OCI-LY1 (cell line): ENCODE measurements around the gene AP1B1.

Experiments used
- H2AFZ ChIP-seq: fragments of 200-600 bp; sonication (generic), shearing (Covaris generic); 2 replicates; pipeline ENCODE4 v1.6.0; 2014; ENCODE audit warnings: antibody characterized with exemption, mild to moderate bottlenecking, low read length
- H3F3A ChIP-seq: fragments of 200-600 bp; sonication (generic), shearing (Covaris generic); 2 replicates; pipeline ENCODE4 v1.6.0; 2014; ENCODE audit warnings: mild to moderate bottlenecking, antibody characterized with exemption, low read length, moderate library complexity; ENCODE audit not compliant: insufficient read depth
- H3K27ac ChIP-seq: fragments of 200-600 bp; sonication (generic); 2 replicates; pipeline ENCODE4 v1.5.1; 2014; ENCODE audit warnings: low read length, mixed run types, mild to moderate bottlenecking, low read depth; ENCODE audit not compliant: poor library complexity, severe bottlenecking
- H3K27me3 ChIP-seq: fragments of 200-600 bp; sonication (generic); 2 replicates; pipeline ENCODE4 v1.6.0; 2014; ENCODE audit warnings: antibody characterized with exemption, mild to moderate bottlenecking, low read length, moderate library complexity; ENCODE audit not compliant: insufficient read depth
- H3K36me3 ChIP-seq: fragments of 200-600 bp; sonication (generic); 2 replicates; pipeline ENCODE4 v1.6.1; 2014; ENCODE audit warnings: mild to moderate bottlenecking, antibody characterized with exemption, low read length, moderate library complexity, mixed read lengths; ENCODE audit not compliant: insufficient read depth
- H3K4me1 ChIP-seq: fragments of 200-600 bp; sonication (generic); 2 replicates; pipeline ENCODE4 v1.5.1; 2014; ENCODE audit warnings: mild to moderate bottlenecking, low read length, moderate library complexity; ENCODE audit not compliant: insufficient read depth, severe bottlenecking
- H3K4me2 ChIP-seq: fragments of 200-600 bp; sonication (generic), shearing (Covaris generic); 2 replicates; pipeline ENCODE4 v1.6.1; 2014; ENCODE audit warnings: low read length
- H3K4me3 ChIP-seq: fragments of 200-600 bp; sonication (generic); 2 replicates; pipeline ENCODE4 v1.5.1; 2014; ENCODE audit warnings: low read length, low read depth, mild to moderate bottlenecking, mixed read lengths; ENCODE audit not compliant: poor library complexity, severe bottlenecking
- H3K79me2 ChIP-seq: fragments of 200-600 bp; shearing (Covaris generic); 2 replicates; pipeline ENCODE4 v1.6.1; 2016; ENCODE audit warnings: mixed run types, low read length, mixed read lengths; ENCODE audit not compliant: insufficient read depth
- H3K9ac ChIP-seq: fragments of 200-600 bp; sonication (generic), shearing (Covaris generic); 2 replicates; pipeline ENCODE4 v1.6.1; 2014; ENCODE audit warnings: mild to moderate bottlenecking, low read length, mixed read lengths
- H3K9me2 ChIP-seq: fragments of 200-600 bp; sonication (generic), shearing (Covaris generic); 2 replicates; pipeline ENCODE4 v1.6.1; 2014; ENCODE audit warnings: low read depth, mild to moderate bottlenecking, low read length, mixed read lengths
- H3K9me3 ChIP-seq: fragments of 200-600 bp; shearing (Covaris generic); 2 replicates; pipeline ENCODE4 v1.6.1; 2014; ENCODE audit warnings: low read length, mixed read lengths
- H4K20me1 ChIP-seq: fragments of 200-600 bp; sonication (generic), shearing (Covaris generic); 2 replicates; pipeline ENCODE4 v1.6.0; 2016; ENCODE audit warnings: mild to moderate bottlenecking, low read length; ENCODE audit not compliant: insufficient read depth
- EZH2 ChIP-seq: fragments of 200-600 bp; sonication (generic), shearing (Covaris generic); IDR thresholded peaks from 2 replicates; pipeline ENCODE4 v1.8.0; 2017; ENCODE audit warnings: borderline replicate concordance, mixed run types, mild to moderate bottlenecking, antibody characterized with exemption, low read length, moderate library complexity, mixed read lengths
- TF ChIP-seq, protein P1 (sequence below): fragments of 200-600 bp; sonication (generic), shearing (Covaris generic); IDR thresholded peaks from 2 replicates; pipeline ENCODE4 v1.5.1; 2017; ENCODE audit warnings: mild to moderate bottlenecking, antibody characterized with exemption, low read length, moderate library complexity, mixed read lengths

AP1B1 gene

DNA sequence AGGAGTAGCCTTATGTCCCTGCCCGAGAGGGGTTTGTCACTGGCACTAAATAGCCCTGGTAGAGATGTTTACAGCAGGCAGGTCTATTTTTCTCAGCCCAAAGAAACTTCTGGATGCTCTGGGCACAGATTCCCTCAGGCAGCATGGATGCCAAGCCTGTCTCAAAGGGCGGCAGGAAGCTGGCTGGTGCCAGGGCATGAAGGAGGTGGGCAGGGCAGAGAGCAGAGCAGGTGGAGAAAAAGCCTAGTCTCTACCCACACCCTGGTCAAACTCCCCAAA lies 86.0 kb downstream of the AP1B1 start:
- Histone ChIP-seq H3F3A (no peaks in the 10 kb centered on the region), H3K79me2 (no peaks in the 10 kb centered on the region), H2AFZ (no peak overlapping the region), H3K9me2 (no peaks in the 10 kb centered on the region), H3K36me3 (peaks cover 39% of the 10 kb centered on the region), H4K20me1 (no peaks in the 10 kb centered on the region), H3K27me3 (peaks cover 8% of the 10 kb centered on the region; the same call in 1 of the 2 replicates), H3K9ac (no peak overlapping the region), H3K4me3 (no peak overlapping the region), H3K9me3 (no peaks in the 10 kb centered on the region), H3K27ac (no peak overlapping the region), H3K4me2 (no peak overlapping the region), H3K4me1 (peaks cover 8% of the 10 kb centered on the region)
- no peak for TF ChIP-seq EZH2
- TF ChIP-seq, protein P1, sequence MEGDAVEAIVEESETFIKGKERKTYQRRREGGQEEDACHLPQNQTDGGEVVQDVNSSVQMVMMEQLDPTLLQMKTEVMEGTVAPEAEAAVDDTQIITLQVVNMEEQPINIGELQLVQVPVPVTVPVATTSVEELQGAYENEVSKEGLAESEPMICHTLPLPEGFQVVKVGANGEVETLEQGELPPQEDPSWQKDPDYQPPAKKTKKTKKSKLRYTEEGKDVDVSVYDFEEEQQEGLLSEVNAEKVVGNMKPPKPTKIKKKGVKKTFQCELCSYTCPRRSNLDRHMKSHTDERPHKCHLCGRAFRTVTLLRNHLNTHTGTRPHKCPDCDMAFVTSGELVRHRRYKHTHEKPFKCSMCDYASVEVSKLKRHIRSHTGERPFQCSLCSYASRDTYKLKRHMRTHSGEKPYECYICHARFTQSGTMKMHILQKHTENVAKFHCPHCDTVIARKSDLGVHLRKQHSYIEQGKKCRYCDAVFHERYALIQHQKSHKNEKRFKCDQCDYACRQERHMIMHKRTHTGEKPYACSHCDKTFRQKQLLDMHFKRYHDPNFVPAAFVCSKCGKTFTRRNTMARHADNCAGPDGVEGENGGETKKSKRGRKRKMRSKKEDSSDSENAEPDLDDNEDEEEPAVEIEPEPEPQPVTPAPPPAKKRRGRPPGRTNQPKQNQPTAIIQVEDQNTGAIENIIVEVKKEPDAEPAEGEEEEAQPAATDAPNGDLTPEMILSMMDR: no peak

DNA sequence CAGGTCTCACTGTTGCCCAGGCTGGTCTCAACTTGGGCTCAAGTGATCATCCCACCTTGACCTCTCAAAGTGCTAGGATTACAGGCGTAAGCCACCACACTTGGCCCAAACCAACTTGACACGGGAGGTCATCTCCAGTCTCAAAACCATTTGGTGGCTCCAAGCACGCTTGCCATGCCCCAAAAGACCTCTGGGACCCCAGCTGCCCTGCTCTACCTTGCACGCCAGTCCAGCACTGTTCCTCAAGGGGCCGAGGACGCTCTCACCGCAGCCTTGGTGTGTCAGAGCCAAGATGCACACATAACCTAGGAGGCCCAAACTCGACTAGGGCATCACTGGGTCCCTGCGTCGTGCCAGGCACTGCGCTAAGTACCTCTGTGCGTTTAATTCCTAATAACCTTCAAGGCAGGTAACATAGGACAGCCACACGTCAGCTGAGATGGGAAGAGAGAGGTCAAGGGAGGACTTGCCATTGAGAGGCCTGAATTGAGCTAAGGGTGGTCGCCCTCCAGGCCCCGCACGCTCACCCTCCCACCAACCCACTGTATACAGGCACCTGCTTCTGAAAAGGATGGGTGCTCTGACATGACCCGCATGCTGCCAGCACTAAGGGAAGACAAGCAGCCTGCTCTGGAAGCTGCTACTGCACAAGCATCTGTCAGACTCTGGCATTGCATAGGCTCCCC lies 86.5 kb downstream of the AP1B1 start:
- Histone ChIP-seq H3K9me2 (no peaks in the 10 kb centered on the region), H3K27me3 (peaks cover 8% of the 10 kb centered on the region; the same call in 1 of the 2 replicates), H3K4me1 (peaks cover 8% of the 10 kb centered on the region), H2AFZ (no peak overlapping the region), H3K9me3 (no peaks in the 10 kb centered on the region), H3K4me2 (no peak overlapping the region), H3K4me3 (no peak overlapping the region), H3K9ac (no peak overlapping the region), H4K20me1 (no peaks in the 10 kb centered on the region), H3F3A (no peaks in the 10 kb centered on the region), H3K36me3 (peaks cover 44% of the 10 kb centered on the region), H3K27ac (no peak overlapping the region), H3K79me2 (no peaks in the 10 kb centered on the region)
- TF ChIP-seq EZH2: no peak
- TF ChIP-seq, protein P1: no peak

DNA sequence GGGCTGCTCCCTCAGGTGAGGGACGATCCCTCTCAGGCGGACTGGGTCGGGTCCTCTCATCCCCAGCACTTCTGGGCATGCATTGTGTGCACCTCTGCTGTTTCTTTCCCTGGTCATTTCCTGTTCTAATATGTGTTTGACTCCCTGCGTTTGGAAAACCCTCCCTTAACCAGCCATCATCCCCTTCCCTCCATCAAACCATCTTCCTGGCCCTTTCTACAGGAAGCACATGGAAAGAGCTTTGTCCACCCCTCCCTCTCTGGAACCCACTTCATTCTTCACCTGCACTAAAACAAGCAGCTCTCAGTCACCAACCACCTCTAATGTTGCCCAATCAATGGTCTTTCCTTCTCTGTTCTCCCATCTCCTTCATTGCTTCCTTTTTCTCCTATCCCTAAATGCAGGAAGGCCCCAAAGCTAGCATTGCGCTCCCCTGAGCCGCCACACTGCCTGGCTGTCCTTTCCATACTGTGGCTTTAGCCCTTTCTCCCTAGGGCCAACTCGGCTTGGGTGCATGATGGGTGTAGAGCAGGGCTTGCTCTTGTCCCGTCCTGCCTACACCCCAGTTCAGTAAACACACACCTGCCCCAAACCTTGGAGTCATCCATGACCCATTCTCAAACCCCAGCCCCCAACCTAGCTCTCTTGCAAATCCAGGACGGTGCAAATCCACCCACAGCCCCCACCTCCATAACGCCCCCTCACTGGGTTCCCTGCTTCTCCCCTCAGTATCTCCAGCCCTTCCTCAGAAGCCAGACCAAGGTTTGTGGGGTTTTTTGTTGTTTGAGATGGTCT lies 87.4 kb downstream of the AP1B1 start:
- no peak overlapping the region for H3K4me2 ChIP-seq
- H2AFZ ChIP-seq: no peak overlapping the region
- peaks cover 52% of the 10 kb centered on the region for H3K36me3 ChIP-seq
- no peaks in the 10 kb centered on the region for H3K79me2 ChIP-seq
- H3K4me3 ChIP-seq: no peak overlapping the region
- H3K9me2 ChIP-seq: no peaks in the 10 kb centered on the region
- no peak overlapping the region for H3K27ac ChIP-seq
- H3K9ac ChIP-seq: no peak overlapping the region
- no peak for TF ChIP-seq EZH2
- TF ChIP-seq, protein P1: no peak
- H3K9me3 ChIP-seq: no peaks in the 10 kb centered on the region
- H3K4me1 ChIP-seq: peaks cover 1% of the 10 kb centered on the region
- H3F3A ChIP-seq: no peaks in the 10 kb centered on the region
- H4K20me1 ChIP-seq: no peaks in the 10 kb centered on the region
- no peaks in the 10 kb centered on the region; the same call in 1 of the 2 replicates for H3K27me3 ChIP-seq
